NCI-H2196 (cell line): ENCODE data around the gene GBX2.

ENCODE experiments used
- DNase-seq: peaks from one replicate; lab custom pipeline; 2025; ENCODE audit not compliant: unreplicated experiment; lab: John Stamatoyannopoulos, UW

GBX2 gene

DNA sequence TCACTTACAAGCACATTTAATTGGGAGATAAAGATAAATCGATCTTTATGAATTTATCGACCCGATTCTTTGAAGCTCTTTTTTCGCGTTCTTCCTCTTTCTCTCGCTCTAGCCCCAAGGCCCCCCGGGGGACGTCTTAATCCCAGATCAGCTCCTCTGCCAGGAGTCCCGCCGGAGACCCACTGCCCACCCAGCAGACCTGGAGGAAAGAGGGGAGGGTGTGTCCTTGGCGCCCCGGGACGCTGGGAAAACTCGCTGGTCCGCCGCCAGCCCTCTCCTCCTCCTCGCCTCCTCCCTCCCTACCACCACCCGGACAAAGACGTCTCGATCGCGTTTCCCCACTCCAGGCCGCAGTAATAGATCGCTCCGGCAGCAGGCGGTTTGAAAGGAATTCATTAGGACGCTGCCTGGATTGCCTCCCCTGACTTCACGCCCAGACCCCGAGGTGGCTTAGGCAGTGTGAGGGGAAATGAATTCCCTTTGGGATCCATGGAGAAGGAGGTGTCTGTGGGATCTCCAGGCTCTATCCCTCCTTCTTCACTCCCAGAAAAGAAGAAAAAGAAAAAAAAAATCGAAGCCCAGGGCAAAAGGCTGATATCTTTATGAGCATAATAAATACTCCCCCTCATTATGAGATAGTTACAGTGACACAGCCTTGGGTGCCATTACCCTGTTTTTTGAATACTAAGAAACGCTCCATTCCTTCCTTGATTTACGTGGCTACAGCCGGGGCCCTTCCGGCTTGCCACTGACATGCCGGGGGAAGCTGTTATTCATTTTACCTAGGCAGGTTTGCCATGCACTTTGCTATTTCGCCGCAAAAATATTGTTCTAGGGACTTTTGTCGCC is 1.8 kb upstream of the GBX2 start:
- no peak for DNase-seq

DNA sequence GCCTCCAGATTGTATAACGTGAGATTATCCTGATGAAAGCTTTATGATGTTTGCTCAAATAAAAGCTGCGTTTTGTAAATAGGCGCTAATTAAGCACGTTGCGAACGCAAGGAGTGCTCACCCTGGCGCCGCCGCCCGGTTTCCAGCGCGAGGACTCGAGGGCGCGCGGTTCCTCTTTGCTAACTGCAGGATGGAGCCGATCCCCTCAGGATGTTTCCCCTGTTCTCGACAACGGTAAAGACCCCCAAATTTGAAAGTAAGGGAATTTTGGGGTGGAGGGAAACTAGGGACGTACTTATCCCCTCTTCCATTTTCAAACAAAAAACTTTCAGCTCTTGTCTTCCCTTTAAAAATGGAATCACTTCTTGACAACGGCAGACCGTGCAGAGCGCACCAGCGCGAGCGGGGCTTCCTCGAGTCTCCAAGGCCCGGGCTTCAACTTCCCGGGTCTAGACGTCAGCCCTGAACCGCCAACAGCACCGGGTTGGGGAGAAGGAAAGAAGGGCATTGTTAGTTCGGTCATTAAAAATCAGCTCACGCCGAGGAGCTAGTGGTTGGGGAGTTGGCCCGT is 1.1 kb upstream of the GBX2 start:
- no peak for DNase-seq

DNA sequence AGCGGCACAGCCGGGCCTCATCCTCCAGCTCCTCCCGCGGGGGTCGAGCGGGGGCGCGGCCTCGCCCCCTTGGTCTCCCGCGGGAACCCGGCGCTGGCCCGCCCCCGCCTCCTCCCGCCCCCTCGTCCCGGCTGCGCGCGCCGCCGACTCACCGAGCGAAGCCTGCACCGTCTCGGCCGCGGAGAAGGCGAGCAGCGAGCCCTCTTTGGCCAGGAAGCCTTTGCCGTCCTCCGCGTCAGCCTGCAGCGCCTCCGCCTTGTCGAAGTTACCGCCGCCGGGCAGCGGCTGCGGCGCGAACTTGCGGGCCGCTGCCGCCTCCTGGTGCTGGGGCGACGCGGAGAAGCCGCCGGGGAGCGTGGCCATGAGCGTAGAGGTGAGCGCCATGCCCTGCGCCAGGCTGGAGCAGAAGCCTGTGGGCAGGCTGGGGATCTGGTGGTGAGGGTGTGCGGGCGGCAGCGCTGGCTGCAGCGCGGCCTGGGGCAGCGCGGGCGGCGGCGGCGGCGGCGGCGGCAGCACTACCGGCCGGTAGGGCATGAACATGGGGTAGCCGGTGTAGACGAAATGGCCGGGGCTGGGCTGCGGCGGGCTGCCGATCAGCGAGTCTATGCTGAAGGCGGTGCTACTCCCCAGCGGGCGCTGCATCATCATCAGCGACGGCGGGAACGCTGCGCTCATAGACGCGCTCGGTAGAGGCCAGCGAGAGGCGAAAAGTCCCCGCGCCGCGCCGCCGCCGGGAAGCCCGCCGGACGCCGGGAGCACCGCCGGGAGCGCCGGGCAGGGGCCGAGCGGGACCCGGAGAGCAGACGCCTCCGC is 683 bp downstream of the GBX2 start:
- peak; percentile 56 for DNase-seq

DNA sequence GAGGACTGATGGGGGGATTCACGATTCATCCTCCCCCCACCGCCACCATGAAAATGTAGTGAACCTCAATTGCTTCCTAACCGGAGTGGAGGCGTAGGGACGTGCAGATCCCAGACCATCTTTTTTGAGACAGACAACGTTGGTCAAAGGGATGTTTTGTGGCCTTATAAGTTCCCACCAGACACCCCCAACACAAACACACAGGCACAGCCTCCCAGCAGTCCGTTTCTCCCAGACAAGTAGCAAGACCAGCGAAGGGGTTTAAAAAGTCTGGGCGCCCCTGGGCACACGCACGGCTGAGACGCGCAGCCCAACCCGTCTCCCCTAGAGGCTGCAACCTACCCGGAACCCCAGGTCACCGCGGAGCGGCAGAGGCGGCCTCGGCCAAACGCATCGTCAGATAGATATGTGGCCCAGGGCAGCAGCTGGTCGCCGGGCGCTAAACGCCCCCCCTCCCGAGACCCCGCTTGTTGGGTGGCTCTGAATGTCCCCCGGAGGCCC is 1.3 kb downstream of the GBX2 start:
- no peak for DNase-seq

DNA sequence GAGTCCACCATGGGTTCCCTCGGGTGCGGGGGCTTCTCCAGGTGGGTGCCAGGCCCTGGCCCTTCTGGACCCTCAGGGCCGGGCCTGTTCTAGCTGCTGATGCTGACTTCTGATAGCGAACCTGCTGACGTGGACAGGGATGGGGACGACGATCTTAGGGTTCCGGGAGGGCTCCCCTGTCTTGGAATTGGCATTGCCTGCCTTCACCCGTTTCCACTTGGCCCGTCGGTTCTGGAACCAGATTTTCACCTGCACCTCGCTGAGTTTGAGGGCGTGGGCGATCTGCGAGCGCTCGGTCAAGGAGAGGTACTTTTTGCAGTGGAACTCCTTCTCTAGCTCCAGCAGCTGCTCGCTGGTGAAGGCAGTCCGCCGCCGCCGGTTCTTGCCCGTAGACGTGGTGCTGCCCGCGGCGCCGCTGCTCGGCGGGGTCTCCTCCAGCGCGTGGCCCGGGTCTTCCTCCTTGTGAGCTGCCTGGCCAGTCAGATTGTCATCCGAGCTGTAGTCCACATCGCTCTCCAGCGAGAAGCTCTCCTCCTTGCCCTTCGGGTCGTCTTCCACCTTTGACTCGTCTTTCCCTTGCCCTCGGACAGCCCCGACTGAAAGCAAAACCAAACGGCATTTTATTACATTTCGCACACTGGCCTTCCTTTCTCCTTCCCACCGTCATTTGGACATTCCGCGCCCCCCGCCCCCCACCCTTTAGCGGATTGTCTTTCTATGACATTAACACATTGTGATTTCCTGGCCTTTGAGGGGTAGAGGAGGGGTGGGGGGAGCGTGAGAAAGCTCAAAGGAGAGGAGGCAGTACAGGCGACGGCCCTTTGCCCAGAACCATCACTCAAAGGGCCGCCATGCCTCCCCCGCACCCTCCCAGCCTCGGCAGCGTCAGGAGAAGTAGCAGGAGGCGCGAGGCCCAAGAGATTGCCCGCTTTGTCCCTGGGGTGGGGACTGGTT is 2.1 kb downstream of the GBX2 start:
- no peak for DNase-seq

DNA sequence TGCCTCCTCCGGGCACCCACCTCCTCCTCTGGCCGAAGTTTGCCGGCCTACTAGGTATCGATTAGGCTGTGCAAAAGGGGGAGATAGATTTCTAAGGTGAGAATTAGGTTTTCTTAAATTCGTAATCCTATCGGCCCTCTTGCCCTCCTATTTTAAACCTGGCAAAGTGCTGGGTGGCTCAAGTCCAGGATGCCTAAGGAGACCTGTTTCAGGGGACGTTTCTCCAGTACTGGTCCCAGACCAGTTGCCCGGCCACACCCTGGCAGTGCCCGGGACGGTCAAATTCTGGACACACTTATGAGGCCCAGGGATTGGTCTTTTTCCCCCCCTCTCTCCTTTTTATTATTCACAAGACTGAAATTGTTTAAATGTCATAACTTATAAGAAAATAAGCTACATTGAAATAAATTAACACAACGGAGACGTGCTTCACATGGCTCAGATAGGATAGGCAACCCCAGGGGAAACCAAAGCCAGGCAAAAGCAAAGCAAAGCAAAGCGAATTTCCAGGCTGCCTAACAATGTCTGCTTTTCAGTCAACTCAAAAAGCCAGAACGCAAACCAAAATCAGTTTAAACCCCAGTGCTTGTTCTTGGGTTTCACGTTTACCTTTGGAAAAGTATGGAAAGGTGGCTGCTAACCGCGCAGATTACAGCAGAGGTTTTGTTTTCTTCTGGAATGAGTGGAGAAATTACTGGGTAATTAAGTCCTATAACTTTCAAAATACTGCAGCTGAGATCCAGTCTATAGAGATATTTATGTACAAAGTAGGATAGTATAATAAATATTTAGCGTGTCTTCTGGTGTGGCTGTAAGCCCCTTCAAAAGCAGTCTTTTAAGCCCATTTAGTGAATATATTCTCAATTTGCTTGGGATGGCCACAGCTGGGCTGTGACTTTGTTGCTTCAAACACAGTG is 3.0 kb downstream of the GBX2 start:
- no peak for DNase-seq

DNA sequence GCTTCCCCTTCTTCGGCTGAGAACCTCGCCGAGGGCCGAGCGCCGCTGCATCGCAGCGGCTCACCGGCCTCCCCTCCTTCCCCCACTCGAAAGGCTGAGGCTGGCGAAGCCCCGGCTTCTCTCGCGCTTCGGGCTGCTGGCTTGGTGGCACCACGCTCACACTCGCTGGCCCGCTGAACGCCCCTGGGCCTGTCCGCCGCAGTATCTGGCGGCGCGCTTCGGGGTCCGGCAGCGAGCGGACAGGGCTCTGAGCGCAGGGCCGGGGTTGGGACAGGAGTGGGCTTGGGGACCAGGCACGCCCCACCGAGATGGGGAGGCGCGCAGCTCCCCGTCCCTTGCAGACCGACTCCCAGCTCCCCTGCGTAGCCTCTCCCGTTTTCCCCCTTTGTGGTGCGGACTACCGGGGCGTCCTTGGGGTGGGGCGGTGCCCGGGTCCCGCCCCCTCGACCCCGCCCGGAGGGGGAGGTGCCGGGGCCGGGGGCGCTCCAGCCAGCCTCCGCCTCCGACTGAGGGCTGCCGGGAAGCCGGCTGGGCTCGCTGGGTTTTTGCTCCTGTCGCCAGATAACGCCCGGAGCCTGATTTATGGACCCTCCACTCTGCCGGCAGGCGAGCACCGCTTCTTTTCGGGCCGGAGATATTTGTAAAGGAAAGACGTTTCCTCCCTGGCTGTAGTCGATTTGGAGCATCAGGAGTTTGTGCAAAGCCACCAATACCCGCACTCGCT is 3.8 kb downstream of the GBX2 start:
- no peak for DNase-seq

DNA sequence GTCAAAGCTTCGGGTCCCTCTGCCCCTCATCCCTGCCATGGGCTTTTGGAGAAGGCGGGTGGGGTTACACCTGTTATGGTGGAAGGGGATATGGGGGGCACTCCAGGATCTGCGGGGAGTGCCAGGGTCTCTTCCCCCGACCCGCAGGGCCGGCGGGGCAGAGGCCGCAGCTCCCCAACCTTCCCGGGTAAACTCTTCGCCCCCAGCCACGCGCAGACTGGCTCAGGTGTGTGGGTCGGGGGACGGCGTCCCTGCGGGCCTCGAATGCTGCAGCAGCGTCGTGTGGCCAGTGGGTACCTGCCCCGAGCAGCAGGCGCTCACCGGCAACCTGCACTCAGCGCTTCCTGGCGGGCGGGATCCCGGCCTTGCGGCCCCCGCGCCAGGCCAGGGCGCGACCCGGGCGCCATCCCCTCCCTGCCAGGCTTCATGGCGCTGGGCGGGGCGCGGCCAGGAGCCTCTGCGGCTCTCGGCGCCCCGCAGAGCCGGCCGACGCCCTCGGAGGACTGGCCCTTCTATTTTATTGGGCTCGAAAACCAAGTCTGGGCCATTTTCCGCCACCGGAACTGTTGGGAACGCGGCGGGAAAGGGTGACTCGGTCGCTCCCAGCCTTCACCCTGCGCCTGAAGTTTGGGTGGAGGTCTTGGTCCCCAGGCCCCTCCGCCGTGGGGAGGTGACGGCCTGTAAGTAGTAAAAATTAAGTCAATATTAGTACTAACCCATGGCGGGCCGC is 4.5 kb downstream of the GBX2 start:
- DNase-seq, result no peak

DNA sequence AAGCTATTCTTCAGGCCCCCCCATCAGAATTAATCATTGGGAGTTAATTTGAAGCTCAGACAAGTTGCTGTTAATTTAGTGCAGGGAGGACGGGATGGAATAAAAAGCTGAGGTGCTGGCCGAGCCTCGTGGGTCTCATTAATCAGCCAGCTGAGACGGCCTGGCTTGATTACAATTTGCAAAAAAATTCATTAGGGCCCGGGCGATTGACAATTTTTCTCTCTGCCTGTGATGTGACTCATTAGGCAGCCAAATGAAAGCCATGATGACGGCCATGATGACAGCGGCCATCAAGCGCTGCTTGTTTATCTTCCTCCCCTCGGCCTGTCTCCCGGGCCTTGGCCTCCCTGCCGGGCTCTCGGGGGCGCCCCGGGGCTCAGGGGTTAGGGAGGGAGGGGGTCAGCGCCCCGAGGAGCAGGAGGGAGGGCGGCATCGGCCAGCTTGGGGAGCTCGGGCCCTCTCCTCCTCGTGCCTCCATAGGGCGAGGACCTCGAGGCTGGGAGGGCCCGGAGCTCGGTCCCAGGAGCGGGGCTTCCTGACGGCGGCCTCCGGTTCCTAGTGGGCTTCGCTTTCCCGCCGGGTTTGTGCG is 5.2 kb downstream of the GBX2 start:
- no peak for DNase-seq

DNA sequence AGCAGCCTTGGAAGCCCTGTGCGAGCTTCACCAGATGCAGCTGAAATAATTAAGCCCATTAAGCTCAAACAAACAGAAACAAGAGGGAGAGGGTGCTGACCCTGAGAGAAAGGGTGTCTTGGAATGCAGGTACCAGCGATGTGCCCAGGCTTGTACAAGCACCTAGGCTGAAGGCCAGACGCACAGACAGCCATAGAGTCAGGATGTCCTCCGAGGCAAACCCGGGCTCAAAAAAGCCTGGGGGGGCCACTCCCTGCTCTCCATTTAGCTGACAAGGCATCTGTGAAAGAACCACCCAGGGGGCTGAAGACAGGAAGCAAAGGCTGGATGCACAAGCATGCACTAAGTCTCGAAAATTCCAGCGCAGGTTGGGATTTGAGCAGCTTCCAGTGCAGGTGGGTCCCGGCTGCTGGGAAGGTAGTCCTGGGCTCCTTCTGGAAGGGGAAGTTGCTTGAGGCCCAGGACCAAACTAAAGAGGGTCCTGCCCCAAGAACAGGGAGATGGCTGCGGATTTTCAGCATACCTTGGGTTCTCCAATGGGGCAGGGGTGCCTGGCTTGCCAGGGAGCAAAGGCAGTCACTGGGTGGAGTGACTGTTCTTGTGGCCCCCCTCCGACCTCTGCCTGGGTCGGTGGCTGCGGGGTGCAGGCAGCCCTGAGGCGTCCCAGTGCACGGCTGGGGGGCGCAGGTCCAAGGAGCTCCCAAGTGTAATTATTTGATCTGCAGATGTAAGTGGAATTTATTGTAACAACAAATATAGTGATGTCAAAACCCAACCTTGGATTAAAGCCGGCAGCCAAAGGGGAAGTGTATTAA is 5.9 kb downstream of the GBX2 start:
- no peak for DNase-seq

DNA sequence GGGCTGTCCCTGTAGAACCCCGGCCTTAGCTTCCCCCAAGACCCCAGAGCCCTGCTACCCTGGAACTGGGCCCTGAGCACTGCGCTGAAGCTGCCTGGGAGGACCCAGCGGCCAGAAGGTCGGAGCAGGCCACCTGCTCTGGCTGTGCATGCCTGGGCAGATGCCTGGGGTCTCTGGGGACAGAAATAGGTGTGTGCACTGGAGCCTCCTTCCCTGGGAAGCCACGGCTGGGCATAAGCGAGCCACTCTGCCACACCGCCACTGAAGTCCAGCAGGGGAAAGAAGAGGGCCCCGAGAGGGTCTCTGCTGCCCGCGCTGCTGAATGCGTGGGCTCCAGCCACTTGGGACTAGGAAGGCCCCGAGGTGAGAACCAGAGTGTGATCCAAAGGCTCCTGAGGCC is 6.7 kb downstream of the GBX2 start:
- no peak for DNase-seq

DNA sequence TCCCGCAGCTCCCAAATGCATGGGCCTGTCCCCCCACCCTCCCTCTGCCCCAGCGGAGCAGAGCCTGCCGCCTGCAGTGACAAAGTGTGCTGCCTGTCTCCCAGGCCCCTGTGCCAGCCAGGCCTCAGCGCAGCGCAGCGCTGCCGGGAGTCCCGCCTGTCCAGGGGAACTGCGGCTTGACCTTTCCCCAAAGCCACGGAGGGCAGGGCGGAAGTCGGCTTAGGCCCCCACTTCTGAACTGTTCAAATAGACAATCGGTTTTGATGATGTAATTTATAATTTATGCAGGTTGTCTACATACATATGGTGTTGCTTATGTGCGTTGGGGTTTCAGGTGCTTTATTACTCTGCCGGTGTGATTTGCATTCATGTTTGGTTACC is 7.1 kb downstream of the GBX2 start:
- DNase-seq, result no peak

DNA sequence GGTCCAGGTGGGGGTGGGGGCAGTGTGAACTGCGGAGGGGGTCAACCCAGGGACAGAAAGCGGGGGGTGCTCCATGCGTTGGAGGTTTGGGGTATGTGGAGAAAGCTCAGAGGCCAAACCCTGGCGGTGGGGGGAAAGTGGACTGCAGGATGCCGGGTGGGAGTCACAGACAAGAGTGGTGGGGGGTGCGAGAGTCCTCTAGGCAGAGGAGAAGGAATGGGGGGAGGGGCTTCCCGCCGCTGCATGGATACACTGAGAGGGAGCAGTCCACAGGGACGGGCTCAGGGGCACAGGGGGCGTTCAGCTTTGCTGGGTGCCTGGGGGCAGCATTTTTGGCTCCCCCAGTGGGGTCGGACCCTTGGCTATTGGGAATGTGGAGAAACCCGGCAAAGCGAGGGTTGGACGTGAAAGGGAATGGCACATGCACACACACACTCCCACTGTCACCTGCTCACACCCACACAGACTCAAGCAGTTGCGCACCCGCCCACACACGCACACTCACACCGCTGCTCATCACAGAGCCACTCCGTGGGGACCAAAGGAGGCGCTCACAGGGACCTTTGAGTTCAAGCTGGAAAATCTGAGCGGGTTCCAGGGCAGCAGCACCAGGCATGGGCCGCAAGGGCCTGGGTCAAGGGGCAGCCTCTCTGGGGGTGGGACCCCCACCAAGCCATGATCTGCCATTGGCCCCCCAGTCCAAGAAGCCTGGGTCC is 7.7 kb downstream of the GBX2 start:
- DNase-seq, result no peak

DNA sequence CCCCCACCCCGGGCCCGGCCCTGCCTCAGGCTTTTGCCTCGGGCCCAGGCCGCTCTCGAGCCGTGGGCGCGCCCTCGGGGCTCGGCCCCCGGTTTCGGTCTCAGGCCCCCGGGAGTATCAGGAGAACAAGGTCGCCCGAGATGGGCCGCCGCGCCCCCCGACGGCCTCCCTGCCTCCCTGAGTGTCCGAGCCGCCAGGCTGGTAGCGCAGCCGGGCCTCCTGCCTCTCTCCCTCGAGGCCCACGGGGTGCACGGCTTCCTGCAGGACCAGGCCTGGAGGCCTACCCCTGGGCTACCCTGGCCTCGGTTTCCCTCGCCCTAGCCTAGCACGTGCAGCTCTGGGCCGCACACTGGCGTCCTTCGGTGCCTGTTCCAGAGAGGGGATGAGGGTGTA is 8.4 kb downstream of the GBX2 start:
- no peak for DNase-seq

DNA sequence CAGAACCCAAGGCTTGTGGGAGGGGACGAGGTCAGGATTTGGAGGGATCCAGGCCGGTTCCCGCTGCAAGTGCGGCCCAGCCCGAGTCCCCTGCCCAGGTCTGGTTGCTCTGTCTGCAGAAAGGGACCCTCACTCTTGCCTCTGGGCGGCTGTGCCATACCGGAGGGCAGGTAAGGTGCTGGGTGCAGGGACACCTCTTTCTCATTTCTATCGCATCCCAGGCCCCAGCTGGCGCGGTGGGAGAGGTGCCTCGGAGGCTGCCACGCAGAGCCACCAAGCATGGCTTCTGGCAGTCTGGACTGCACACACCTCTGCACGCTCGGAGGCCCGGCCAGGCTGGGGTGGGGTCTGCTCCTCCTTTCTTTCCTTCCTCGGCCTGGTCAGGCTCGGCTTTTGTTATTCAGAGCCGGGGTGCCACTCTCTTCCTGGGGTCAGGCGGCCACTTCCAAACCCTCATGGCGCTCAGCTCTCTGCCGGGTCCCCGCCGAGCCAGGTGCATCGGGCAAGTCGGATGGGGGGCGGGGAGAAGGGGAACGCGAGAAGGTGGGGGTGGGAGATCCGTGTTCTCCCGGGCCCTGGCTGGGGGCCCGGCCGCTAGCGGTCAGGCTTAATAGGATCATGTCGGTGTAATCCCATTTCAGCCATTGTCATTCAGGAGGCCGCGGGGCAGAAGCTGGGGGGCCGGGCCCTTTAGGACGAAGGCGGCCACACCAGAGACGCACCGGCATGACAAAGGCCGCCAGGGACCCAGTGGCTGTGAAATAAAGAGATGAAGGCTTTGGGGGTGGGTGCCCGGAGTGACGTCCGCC is 9.0 kb downstream of the GBX2 start:
- no peak for DNase-seq
